Measurements from ENCODE around the gene CALCR. TPM values are rescaled to one million over a fixed set of nuclear protein-coding genes. Genes with fewer than 3 reads are reported as not detected.
"Not testable (repeated sequence)": the region's sequence is repeated elsewhere in the genome, so short reads cannot be mapped to it uniquely, and the experiment has no call there.

Gene CALCR
- total and polyA plus RNA-seq, 5 donors, result 0.02 to 0.28 (median 0.22) TPM

DNA sequence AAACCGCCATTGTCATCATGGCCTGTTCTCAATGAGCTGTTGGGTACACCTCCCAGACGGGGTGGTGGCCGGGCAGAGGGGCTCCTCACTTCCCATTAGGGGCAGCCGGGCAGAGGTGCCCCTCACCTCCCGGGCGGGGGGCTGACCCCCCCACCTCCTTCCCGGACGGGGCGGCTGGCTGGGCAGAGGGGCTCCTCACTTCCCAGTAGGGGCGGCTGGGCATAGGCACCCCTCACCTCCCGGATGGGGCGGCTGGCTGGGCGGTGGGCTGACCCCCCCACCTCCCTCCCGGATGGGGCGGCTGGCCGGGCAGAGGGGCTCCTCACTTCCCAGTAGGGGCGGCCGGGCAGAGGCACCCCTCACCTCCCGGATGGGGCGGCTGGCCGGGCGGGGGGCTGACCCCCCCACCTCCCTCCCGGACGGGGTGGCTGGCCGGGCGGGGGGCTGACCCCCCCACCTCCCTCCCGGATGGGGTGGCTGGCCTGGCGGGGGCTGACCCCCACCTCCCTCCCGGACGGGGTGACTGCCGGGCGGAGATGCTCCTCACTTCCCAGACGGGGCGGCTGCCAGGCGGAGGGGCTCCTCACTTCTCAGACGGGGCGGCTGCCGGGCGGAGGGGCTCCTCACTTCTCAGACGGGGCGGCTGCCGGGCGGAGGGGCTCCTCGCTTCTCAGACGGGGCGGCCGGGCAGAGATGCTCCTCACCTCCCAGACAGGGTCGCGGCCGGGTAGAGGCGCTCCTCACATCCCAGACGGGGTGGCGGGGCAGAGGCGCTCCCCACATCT is 11.4 kb upstream of the CALCR start:
- H3K27ac ChIP-seq (ENCODE audit: low read length); H3K4me1 ChIP-seq (ENCODE audit: control insufficient read depth, insufficient read depth, low read length); H3K9me3 ChIP-seq (ENCODE audit: control insufficient read depth, low read length); ATAC-seq; H3K4me3 ChIP-seq (ENCODE audit: low read length); H3K27me3 ChIP-seq (ENCODE audit: control insufficient read depth, insufficient read depth); intact Hi-C loops (cut with DNase I): not testable (repeated sequence)
- DNase-seq, result peak in 1 of 3 donors; percentile 20
- WGBS, result 91% methylated on average over 40 of the region's 54 CpGs

DNA sequence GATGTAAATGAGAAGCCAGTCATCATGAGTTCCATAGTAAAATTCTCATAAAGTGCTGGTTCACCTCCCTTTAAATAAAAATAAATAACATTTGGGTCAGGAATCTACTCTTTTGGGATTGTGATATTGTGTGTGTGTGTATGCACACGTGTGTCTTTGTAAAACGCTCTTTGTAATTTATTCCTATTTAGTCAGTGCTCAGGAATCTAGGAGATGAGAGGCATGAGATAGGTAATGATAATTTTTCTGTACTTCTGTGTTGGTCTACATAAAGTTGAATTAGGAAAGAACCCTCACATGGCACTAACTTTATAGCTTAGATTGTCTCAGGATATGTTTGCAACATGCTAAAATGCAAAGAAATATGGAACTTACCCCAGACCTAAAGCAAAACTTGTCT is 4.9 kb upstream of the CALCR start:
- DNase-seq (no peak), ATAC-seq (no peak)
- no peaks in the 10 kb centered on the region for H3K27me3 ChIP-seq (ENCODE audit: control insufficient read depth, insufficient read depth)
- WGBS, result 78% methylated on average over 2 of the region's 2 CpGs
- H3K4me3 ChIP-seq (ENCODE audit: low read length), result no peak overlapping the region
- no peak overlapping the region for H3K27ac ChIP-seq (ENCODE audit: low read length)
- H3K4me1 ChIP-seq (ENCODE audit: control insufficient read depth, insufficient read depth, low read length), result no peaks in the 10 kb centered on the region
- H3K9me3 ChIP-seq (ENCODE audit: control insufficient read depth, low read length), result no peaks in the 10 kb centered on the region
- intact Hi-C loops (cut with DNase I), result no loop called here

DNA sequence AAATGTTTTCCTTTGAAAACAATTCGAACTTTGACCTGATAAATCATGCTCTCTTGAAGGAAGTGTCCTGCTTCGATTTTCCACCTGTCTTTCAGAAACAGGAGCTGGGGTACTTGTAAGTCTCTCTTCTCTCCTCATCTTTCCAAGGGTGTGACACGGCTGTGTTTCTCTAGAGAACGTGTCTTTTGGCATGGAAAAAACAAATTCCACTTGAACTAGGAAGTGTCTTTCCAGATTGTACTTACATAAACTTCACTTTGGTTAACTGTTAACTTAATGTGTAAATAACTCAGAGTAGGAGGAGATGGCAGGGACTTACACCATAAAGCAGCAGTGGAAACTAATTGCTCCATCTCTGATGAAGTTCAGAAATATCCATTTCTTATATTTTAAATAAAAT is 4.2 kb upstream of the CALCR start:
- H3K9me3 ChIP-seq (ENCODE audit: control insufficient read depth, low read length), result no peaks in the 10 kb centered on the region
- H3K4me1 ChIP-seq (ENCODE audit: control insufficient read depth, insufficient read depth, low read length), result no peaks in the 10 kb centered on the region
- H3K4me3 ChIP-seq (ENCODE audit: low read length), result no peak overlapping the region
- H3K27ac ChIP-seq (ENCODE audit: low read length), result no peak overlapping the region
- DNase-seq, result no peak
- ATAC-seq, result no peak
- intact Hi-C loops (cut with DNase I), result no loop called here
- no peaks in the 10 kb centered on the region for H3K27me3 ChIP-seq (ENCODE audit: control insufficient read depth, insufficient read depth)
- WGBS, result 45% methylated on average over 4 of the region's 4 CpGs

DNA sequence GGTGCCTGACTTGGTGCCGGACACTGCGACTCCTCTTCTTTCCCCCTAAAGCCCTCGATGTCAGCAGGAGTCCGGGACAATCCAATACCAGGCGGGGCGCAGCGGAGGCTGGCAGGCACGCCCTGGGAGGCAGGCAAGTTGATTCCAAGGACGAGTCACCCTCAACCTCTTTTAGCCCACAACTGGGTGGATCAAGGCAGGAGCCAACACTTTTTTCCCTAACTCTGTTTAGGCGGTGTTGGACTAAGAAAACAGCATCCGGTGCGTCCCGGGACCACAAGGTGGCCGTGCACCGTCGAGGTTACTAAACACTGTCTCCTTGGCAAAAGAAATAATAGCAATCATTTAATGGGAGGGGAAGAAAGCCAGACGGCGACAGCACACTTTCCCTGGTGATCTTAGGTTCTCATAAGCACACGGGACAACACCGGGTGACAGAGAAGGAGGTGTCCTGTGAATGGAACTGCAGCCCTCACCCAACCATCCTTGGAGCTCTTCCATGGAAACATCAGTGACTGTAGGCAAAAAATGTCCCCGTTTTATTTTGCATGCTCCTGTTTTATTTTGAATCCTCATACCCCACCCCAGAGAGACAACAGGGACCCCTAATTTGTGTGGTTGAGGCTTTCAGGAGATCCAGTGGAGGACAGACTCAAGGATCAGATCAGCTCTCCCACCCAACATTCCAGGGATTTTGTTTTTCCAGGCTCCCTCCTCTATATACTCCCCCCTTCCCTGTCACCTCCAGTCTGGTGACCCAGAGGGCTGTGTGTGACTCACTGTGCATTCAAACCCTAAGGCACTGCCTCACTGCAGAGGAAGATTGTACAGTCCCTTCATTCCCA is 1.3 kb upstream of the CALCR start:
- no peaks in the 10 kb centered on the region for H3K4me1 ChIP-seq (ENCODE audit: control insufficient read depth, insufficient read depth, low read length)
- DNase-seq, result no peak
- ATAC-seq, result no peak
- intact Hi-C loops (cut with DNase I), result no loop called here
- H3K9me3 ChIP-seq (ENCODE audit: control insufficient read depth, low read length), result no peaks in the 10 kb centered on the region
- WGBS, result 5% methylated on average over 21 of the region's 21 CpGs
- no peak overlapping the region for H3K4me3 ChIP-seq (ENCODE audit: low read length)
- no peaks in the 10 kb centered on the region for H3K27me3 ChIP-seq (ENCODE audit: control insufficient read depth, insufficient read depth)
- no peak overlapping the region for H3K27ac ChIP-seq (ENCODE audit: low read length)

DNA sequence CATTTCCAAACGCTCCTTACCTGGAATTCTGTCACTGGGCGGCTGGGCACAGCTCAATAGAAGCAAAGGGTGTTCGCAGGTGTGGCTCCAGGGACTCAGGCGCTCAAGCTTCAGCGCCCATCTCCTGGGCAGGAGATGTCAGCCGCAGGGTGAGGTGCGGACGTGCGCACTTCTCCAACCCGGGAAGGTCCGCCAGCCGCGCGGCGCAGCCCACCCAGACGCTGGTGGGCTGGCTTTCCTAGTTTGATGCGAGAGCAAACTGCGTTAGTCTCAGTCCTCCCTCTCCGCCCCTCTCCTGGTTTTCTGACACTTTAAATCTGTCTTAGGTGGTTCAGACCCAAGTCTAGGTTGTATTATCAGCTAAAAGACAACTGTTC is 267 bp downstream of the CALCR start:
- no peaks in the 10 kb centered on the region for H3K27me3 ChIP-seq (ENCODE audit: control insufficient read depth, insufficient read depth)
- no peak for ATAC-seq

DNA sequence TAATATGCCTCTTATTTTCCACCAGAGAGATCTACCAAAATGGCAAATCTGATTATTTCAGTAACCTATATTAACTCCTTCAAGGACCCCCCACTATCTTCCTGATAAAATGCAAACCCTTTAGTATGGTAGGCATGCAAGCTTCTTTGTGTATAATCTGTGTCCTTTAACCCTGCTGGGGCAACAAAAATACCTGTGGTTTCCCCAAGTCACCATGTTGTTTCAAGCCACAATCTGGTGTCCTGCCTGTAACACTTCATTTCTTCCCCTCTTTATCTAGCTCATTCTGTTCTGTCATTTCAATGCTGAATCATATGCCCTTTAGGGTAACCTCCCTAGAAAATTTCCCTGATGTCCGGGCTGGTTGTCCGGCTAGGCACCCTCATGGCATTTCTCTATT is 5.3 kb downstream of the CALCR start:
- Histone ChIP-seq H3K27me3 (ENCODE audit: control insufficient read depth, insufficient read depth) (no peaks in the 10 kb centered on the region), H3K4me3 (ENCODE audit: low read length) (no peak overlapping the region), H3K27ac (ENCODE audit: low read length) (no peak overlapping the region), H3K9me3 (ENCODE audit: control insufficient read depth, low read length) (no peaks in the 10 kb centered on the region), H3K4me1 (ENCODE audit: control insufficient read depth, insufficient read depth, low read length) (no peaks in the 10 kb centered on the region)
- no peak for DNase-seq
- 90% methylated on average over 2 of the region's 2 CpGs for WGBS
- intact Hi-C loops (cut with DNase I), result no loop called here
- ATAC-seq, result no peak

More for the DNA sequence above, 267 bp downstream of the CALCR start:
- Histone ChIP-seq H3K9me3 (ENCODE audit: control insufficient read depth, low read length) (no peaks in the 10 kb centered on the region), H3K27ac (ENCODE audit: low read length) (no peak overlapping the region), H3K4me3 (ENCODE audit: low read length) (no peak overlapping the region), H3K4me1 (ENCODE audit: control insufficient read depth, insufficient read depth, low read length) (no peaks in the 10 kb centered on the region)
- intact Hi-C loops (cut with DNase I), result no loop called here
- no peak for DNase-seq
- 1% methylated on average over 19 of the region's 19 CpGs for WGBS

DNA sequence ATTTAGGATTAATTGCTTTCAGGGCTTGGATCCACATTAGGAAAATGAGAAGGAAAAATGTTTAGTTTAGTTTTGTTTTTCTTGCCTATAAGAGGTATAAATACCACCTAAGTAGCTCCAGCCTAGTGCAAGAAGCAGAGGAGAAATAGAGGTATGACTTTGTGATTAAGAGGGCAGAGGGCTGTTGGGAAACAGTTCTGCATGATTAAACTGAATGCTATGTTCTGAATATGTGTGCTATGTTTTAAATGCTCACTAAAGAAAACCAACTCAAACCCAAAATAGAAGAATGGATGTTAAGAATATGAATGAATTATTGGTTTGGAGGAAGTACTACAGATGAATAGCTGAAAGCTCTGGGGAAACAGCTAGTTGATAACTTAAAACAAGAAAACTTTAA is 7.6 kb downstream of the CALCR start:
- DNase-seq (no peak), ATAC-seq (no peak)
- H3K4me1 ChIP-seq (ENCODE audit: control insufficient read depth, insufficient read depth, low read length), result no peaks in the 10 kb centered on the region
- H3K9me3 ChIP-seq (ENCODE audit: control insufficient read depth, low read length), result no peaks in the 10 kb centered on the region
- intact Hi-C loops (cut with DNase I), result no loop called here
- no peak overlapping the region for H3K4me3 ChIP-seq (ENCODE audit: low read length)
- no peak overlapping the region for H3K27ac ChIP-seq (ENCODE audit: low read length)
- no peaks in the 10 kb centered on the region for H3K27me3 ChIP-seq (ENCODE audit: control insufficient read depth, insufficient read depth)

DNA sequence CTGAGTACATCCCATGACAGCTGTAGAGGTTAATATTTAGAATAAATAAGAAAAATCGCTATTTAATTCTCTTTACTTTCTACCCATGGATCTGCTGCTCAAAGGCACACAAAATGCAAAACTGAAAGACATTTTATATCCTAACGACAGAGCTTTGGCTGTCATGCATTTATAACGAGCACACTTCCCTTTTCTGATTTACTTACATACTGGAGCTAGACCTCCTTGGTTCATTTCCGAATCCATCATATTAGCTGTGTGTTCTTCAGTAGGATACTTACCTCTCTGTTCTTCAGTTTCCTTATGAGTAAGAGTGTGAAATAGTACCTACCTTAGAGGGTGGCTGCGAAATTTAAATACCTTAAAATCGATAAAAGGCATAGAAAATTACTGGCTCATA is 10.9 kb downstream of the CALCR start:
- no peak for DNase-seq
- ATAC-seq, result no peak
- intact Hi-C loops (cut with DNase I), result no loop called here
- Histone ChIP-seq H3K4me3 (ENCODE audit: low read length) (no peak overlapping the region), H3K27me3 (ENCODE audit: control insufficient read depth, insufficient read depth) (no peaks in the 10 kb centered on the region), H3K27ac (ENCODE audit: low read length) (no peak overlapping the region), H3K9me3 (ENCODE audit: control insufficient read depth, low read length) (no peaks in the 10 kb centered on the region), H3K4me1 (ENCODE audit: control insufficient read depth, insufficient read depth, low read length) (no peaks in the 10 kb centered on the region)
- WGBS, result 73% methylated on average over 6 of the region's 6 CpGs

DNA sequence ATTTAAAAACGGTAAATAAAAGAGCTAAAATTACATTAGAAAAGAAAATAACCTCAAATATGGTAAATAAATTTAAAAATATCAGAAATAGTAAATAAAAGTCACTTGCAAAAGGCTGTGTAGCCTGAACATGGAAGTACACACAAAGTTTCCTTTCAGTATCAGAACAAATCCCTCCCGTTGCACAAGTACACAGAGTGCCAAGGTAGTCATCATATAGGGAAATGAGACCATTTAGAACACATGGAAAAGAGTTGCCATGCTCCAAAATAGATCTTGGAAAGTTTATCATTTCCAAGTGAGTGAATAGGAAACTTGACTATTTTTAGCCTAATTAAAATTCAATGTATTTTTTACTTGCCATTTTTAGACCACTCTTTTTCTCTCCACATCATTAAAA is 11.6 kb downstream of the CALCR start:
- Histone ChIP-seq H3K4me3 (ENCODE audit: low read length) (no peak overlapping the region), H3K9me3 (ENCODE audit: control insufficient read depth, low read length) (no peaks in the 10 kb centered on the region), H3K27ac (ENCODE audit: low read length) (no peak overlapping the region), H3K4me1 (ENCODE audit: control insufficient read depth, insufficient read depth, low read length) (no peaks in the 10 kb centered on the region), H3K27me3 (ENCODE audit: control insufficient read depth, insufficient read depth) (no peaks in the 10 kb centered on the region)
- DNase-seq (no peak), ATAC-seq (no peak)
- WGBS, result 62% methylated on average over 2 of the region's 2 CpGs
- intact Hi-C loops (cut with DNase I), result no loop called here

DNA sequence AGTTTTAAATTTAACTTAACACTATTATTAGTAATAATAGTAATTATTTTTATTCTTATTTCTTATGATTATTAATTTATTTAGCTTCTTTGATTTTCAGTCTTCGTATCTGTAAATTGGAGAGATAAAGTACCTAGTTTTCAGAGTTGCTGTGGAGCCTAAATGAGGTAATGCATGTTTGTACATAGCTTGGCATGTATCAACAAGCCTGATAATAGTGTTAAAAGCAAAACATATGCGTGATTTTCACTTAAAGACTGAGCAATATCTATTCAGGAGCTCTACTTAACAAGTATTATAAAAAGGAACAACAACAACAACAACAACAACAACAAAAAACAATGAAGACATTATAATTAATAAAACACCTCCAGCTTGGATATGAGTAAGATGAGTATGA is 12.4 kb downstream of the CALCR start:
- H3K4me1 ChIP-seq (ENCODE audit: control insufficient read depth, insufficient read depth, low read length), result no peaks in the 10 kb centered on the region
- intact Hi-C loops (cut with DNase I), result no loop called here
- no peaks in the 10 kb centered on the region for H3K27me3 ChIP-seq (ENCODE audit: control insufficient read depth, insufficient read depth)
- 82% methylated on average over 2 of the region's 2 CpGs for WGBS
- no peak overlapping the region for H3K4me3 ChIP-seq (ENCODE audit: low read length)
- ATAC-seq, result no peak
- H3K9me3 ChIP-seq (ENCODE audit: control insufficient read depth, low read length), result no peaks in the 10 kb centered on the region
- DNase-seq, result no peak
- no peak overlapping the region for H3K27ac ChIP-seq (ENCODE audit: low read length)

DNA sequence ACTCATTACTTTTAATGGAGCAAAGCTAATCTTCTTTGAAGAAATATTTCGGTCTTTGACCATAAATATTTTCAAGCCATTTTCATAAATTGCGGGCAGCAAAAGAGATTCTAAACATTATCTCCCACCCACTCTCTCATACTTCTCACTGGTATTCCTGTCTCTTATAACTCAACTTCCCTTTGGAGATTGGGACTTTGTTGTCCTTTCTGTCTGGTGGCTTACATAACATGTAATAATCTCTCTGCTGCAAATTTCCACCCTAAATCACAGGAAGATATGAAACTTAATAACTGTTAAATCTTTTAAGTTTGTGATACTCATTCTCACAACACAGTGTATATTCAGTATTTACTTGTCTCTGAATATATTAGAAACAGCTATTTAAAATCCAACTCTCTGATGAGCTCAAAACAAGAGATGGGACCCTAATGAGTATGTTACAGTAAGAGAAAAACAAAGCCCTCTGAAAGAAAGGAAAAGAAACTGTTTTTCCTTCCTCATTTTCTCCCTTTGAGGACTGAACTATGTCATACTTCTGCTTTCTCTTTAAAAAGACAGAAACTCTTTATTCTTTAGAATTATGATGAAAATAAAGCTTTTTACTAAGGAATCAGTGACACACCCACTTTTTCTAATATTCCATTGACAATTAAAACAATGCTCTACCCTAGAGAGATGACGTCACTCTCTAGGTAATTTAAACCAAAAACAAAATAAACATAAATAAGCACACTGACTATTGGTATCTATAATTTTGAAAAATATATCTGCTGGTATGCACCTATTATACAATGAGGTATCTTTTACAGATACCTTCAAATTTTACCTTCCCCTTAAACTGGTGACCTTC is 14.7 kb downstream of the CALCR start:
- Histone ChIP-seq H3K9me3 (ENCODE audit: control insufficient read depth, low read length) (no peaks in the 10 kb centered on the region), H3K27ac (ENCODE audit: low read length) (no peak overlapping the region), H3K4me3 (ENCODE audit: low read length) (no peak overlapping the region), H3K27me3 (ENCODE audit: control insufficient read depth, insufficient read depth) (no peaks in the 10 kb centered on the region), H3K4me1 (ENCODE audit: control insufficient read depth, insufficient read depth, low read length) (no peaks in the 10 kb centered on the region)
- DNase-seq, result no peak
- WGBS, result 72% methylated on average over 3 of the region's 3 CpGs
- peak in 1 of 2 donors; percentile 29 for ATAC-seq
- intact Hi-C loops (cut with DNase I), result no loop called here
